Caco-2 (cell line): Measurements from ENCODE around the gene NXPH4. TPM values are rescaled to one million over a fixed set of nuclear protein-coding genes. Genes with fewer than 3 reads are reported as not detected.

Experiments used
- BruUV-seq: library from RNA; stranded (reverse); fragments of 400-500 nt; replicated peaks from 2 replicates; lab custom pipeline; 2021; lab: Mats Ljungman, UMichigan
- CTCF ChIA-PET: fragments of 300-600 bp; sonication (Branson Sonifier 250); formaldehyde crosslinking; loops from one replicate; lab custom pipeline; 2022; ENCODE audit warnings: antibody characterized with exemption; lab: Charles Lee
- POLR2A ChIA-PET: fragments of 300-600 bp; sonication (Branson Sonifier 250); formaldehyde crosslinking; loops from one replicate; lab custom pipeline; 2022; ENCODE audit warnings: antibody characterized with exemption; lab: Charles Lee
- DNase-seq, 2 experiments: peaks; one replicate each; pipeline versions ENCODE4 v3.0.0 to v3.0.0-alpha.2; 2020 to 2022
- H3K27me3 ChIP-seq: replicated peaks from 2 replicates; pipeline ENCODE4 v1.6.0; 2011; ENCODE audit warnings: low read length; ENCODE audit not compliant: control insufficient read depth, insufficient read depth
- H3K36me3 ChIP-seq: 2 replicates; pipeline ENCODE4 v1.5.1; 2011; ENCODE audit warnings: low read length; ENCODE audit not compliant: control insufficient read depth, insufficient read depth
- H3K4me1 ChIP-seq: fragments of 250-450 bp; sonication (Bioruptor Pico); 2 replicates; pipeline ENCODE4 v1.5.1; 2020; ENCODE audit warnings: mild to moderate bottlenecking
- H3K4me3 ChIP-seq: 2 replicates; pipeline ENCODE4 v1.5.1; 2011; ENCODE audit warnings: low read depth, mild to moderate bottlenecking, control low read depth, low read length
- H3K9me3 ChIP-seq: fragments of 250-450 bp; sonication (Bioruptor Pico); 2 replicates; pipeline ENCODE4 v1.5.1; 2020; ENCODE audit warnings: mild to moderate bottlenecking, moderate library complexity
- H3K27ac Mint-ChIP-seq: one replicate; pipeline ENCODE4 v1.8.0; 2022; ENCODE audit warnings: mixed read lengths; ENCODE audit not compliant: unreplicated experiment
- H3K27me3 Mint-ChIP-seq: one replicate; pipeline ENCODE4 v1.8.0; 2022; ENCODE audit warnings: mixed read lengths; ENCODE audit not compliant: insufficient read depth, unreplicated experiment
- H3K36me3 Mint-ChIP-seq: one replicate; pipeline ENCODE4 v1.8.0; 2022; ENCODE audit warnings: mild to moderate bottlenecking, mixed read lengths; ENCODE audit not compliant: insufficient read depth, unreplicated experiment
- H3K4me1 Mint-ChIP-seq: one replicate; pipeline ENCODE4 v1.8.0; 2022; ENCODE audit warnings: low read depth, mixed read lengths; ENCODE audit not compliant: unreplicated experiment
- H3K4me3 Mint-ChIP-seq: one replicate; pipeline ENCODE4 v1.8.0; 2022; ENCODE audit warnings: mild to moderate bottlenecking, moderate library complexity, mixed read lengths; ENCODE audit not compliant: unreplicated experiment
- H3K9me3 Mint-ChIP-seq: one replicate; pipeline ENCODE4 v1.8.0; 2022; ENCODE audit warnings: mixed read lengths; ENCODE audit not compliant: unreplicated experiment
- intact Hi-C: fragments of 100-400 bp; cut with micrococcal nuclease; formaldehyde crosslinking; loops from one replicate; pipeline ENCODE4 v1.10.0; 2022; ENCODE audit not compliant: unreplicated experiment
- total RNA-seq: library from RNA; stranded (reverse); gene quantifications from 2 replicates; pipeline ENCODE4 v1.2.3, GENCODE V29; 2022
- TF ChIP-seq, protein P1 (sequence below), 2 experiments: fragments of 200-600 bp in 1 of 2; IDR thresholded peaks; 1 replicate in 1 of 2; 2 replicates in 1 of 2; pipeline versions ENCODE4 v1.5.1 to v1.8.0; 2011 to 2022; ENCODE audit warnings: antibody characterized with exemption in 1 of 2, control low read depth in 1 of 2, inconsistent platforms in 1 of 2, low read depth in 1 of 2, low read length in 1 of 2, mild to moderate bottlenecking in 1 of 2, moderate library complexity in 1 of 2; ENCODE audit not compliant: insufficient read depth in 1 of 2, severe bottlenecking in 1 of 2, unreplicated experiment in 1 of 2

NXPH4 gene
- total RNA-seq, 1 experiment from 2014 or later = 10.0 TPM

DNA sequence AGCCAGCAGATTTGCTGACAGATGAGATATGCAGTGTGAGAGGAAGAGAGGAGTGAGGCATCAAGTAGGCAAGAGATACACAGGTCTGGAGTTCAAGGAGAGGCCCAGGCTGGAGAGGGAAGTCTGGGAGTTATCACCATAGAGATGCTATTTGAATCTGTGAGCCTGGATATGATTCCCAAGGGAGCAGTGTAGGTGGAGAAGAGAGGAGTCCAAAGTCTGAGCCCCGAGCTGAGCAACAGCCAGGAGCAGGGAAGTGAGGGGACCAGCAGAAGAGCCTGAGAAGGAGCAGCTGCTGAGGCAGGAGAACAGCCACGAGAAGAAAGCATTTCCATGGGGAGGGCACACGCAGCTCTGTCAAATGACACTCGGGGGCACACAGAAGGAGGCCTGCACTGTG is 20.2 kb upstream of the NXPH4 start:
- no TSS peak for BruUV-seq
- no peaks in the 10 kb centered on the region for H3K4me1 ChIP-seq
- no peak overlapping the region for H3K4me3 ChIP-seq
- TF ChIP-seq, protein P1, sequence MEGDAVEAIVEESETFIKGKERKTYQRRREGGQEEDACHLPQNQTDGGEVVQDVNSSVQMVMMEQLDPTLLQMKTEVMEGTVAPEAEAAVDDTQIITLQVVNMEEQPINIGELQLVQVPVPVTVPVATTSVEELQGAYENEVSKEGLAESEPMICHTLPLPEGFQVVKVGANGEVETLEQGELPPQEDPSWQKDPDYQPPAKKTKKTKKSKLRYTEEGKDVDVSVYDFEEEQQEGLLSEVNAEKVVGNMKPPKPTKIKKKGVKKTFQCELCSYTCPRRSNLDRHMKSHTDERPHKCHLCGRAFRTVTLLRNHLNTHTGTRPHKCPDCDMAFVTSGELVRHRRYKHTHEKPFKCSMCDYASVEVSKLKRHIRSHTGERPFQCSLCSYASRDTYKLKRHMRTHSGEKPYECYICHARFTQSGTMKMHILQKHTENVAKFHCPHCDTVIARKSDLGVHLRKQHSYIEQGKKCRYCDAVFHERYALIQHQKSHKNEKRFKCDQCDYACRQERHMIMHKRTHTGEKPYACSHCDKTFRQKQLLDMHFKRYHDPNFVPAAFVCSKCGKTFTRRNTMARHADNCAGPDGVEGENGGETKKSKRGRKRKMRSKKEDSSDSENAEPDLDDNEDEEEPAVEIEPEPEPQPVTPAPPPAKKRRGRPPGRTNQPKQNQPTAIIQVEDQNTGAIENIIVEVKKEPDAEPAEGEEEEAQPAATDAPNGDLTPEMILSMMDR (IDR thresholded peaks at IDR 0.05; ENCODE audit: insufficient read depth in 1 of 2, low read depth in 1 of 2, low read length in 1 of 2, severe bottlenecking in 1 of 2, unreplicated experiment in 1 of 2) = no peak
- Mint-ChIP-seq H3K4me3 (no peak overlapping the region), H3K27ac (no peak overlapping the region), H3K9me3 (no peaks in the 10 kb centered on the region), H3K27me3 (no peaks in the 10 kb centered on the region), H3K4me1 (no peaks in the 10 kb centered on the region), H3K36me3 (peaks cover 20% of the 10 kb centered on the region)
- H3K9me3 ChIP-seq = no peaks in the 10 kb centered on the region
- no peak for DNase-seq
- ChIA-PET POLR2A (no interaction called here), CTCF (no interaction called here)
- intact Hi-C loops = no loop called here
- peaks cover 8% of the 10 kb centered on the region for H3K36me3 ChIP-seq
- H3K27me3 ChIP-seq = no peaks in the 10 kb centered on the region

DNA sequence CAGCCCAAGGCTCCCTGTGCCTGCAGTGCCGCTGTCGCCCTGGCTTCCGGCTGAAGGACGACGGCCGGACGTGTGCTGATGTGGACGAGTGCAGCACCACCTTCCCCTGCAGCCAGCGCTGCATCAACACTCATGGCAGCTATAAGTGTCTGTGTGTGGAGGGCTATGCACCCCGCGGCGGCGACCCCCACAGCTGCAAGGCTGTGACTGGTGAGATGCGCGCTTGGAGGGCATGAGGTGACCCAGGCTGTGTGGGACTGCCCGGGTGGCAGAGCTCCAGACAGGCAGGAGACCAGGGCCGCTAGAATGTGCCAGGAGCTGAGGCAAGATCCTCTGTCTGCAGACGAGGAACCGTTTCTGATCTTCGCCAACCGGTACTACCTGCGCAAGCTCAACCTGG is 19.6 kb upstream of the NXPH4 start:
- intact Hi-C loops = no loop called here
- POLR2A ChIA-PET = no interaction called here
- H3K9me3 ChIP-seq = no peaks in the 10 kb centered on the region
- Mint-ChIP-seq H3K27me3 (no peaks in the 10 kb centered on the region), H3K4me1 (no peaks in the 10 kb centered on the region), H3K9me3 (no peaks in the 10 kb centered on the region), H3K4me3 (no peak overlapping the region), H3K27ac (no peak overlapping the region), H3K36me3 (peaks cover 15% of the 10 kb centered on the region)
- DNase-seq = no peak
- peaks cover 7% of the 10 kb centered on the region for H3K36me3 ChIP-seq
- TF ChIP-seq, protein P1 (IDR thresholded peaks at IDR 0.05; ENCODE audit: insufficient read depth in 1 of 2, low read depth in 1 of 2, low read length in 1 of 2, severe bottlenecking in 1 of 2, unreplicated experiment in 1 of 2) = no peak
- no peaks in the 10 kb centered on the region for H3K4me1 ChIP-seq
- CTCF ChIA-PET = no interaction called here
- no peaks in the 10 kb centered on the region for H3K27me3 ChIP-seq
- no peak overlapping the region for H3K4me3 ChIP-seq
- BruUV-seq = no TSS peak

DNA sequence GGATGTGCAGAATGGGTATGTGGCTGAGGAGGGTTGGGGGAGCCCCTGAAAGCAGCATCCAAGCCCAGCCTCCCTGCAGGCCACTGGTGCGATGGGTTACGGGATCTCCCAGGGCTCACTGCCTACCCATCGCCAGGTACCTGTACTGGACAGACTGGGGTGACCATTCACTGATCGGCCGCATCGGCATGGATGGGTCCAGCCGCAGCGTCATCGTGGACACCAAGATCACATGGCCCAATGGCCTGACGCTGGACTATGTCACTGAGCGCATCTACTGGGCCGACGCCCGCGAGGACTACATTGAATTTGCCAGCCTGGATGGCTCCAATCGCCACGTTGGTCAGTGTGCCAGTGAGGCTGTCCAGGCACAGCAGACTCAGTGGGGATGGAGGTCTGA is 18.3 kb upstream of the NXPH4 start:
- TF ChIP-seq, protein P1 (IDR thresholded peaks at IDR 0.05; ENCODE audit: insufficient read depth in 1 of 2, low read depth in 1 of 2, low read length in 1 of 2, severe bottlenecking in 1 of 2, unreplicated experiment in 1 of 2) = no peak
- Mint-ChIP-seq H3K4me3 (no peak overlapping the region), H3K4me1 (no peaks in the 10 kb centered on the region), H3K27ac (no peak overlapping the region), H3K9me3 (no peaks in the 10 kb centered on the region), H3K36me3 (peaks cover 9% of the 10 kb centered on the region), H3K27me3 (no peaks in the 10 kb centered on the region)
- BruUV-seq = no TSS peak
- intact Hi-C loops = no loop called here
- ChIA-PET CTCF (no interaction called here), POLR2A (no interaction called here)
- Histone ChIP-seq H3K36me3 (peaks cover 4% of the 10 kb centered on the region), H3K27me3 (no peaks in the 10 kb centered on the region), H3K9me3 (no peaks in the 10 kb centered on the region), H3K4me1 (no peaks in the 10 kb centered on the region), H3K4me3 (no peak overlapping the region)
- no peak for DNase-seq
